Mesothelial cell of epicardium (in vitro differentiated cells): ENCODE data around the gene FOXQ1. TPM values are rescaled to one million over a fixed set of nuclear protein-coding genes. Genes with fewer than 3 reads are reported as not detected.

Experiments
- DNase-seq, 2 experiments: peaks; one replicate each; pipeline ENCODE4 v3.0.0; 2021; ENCODE audit warnings: low spot score in 2 of 2; ENCODE audit not compliant: unreplicated experiment in 2 of 2
- H3K27ac Mint-ChIP-seq: 2 replicates; pipeline ENCODE4 v1.8.0; 2021; ENCODE audit warnings: mixed read lengths
- H3K27me3 Mint-ChIP-seq: 2 replicates; pipeline ENCODE4 v1.8.0; 2021; ENCODE audit warnings: low read depth, mixed read lengths
- H3K36me3 Mint-ChIP-seq: 2 replicates; pipeline ENCODE4 v1.8.0; 2021; ENCODE audit warnings: mixed read lengths
- H3K4me1 Mint-ChIP-seq: 2 replicates; pipeline ENCODE4 v1.8.0; 2021; ENCODE audit warnings: mixed read lengths
- H3K4me3 Mint-ChIP-seq: 2 replicates; pipeline ENCODE4 v1.8.0; 2021; ENCODE audit warnings: mild to moderate bottlenecking, moderate library complexity, mixed read lengths
- H3K9me3 Mint-ChIP-seq: 2 replicates; pipeline ENCODE4 v1.8.0; 2021; ENCODE audit warnings: mixed read lengths
- total RNA-seq: library from RNA; stranded (reverse); gene quantifications from 3 replicates; pipeline ENCODE4 v1.2.1, GENCODE V29; 2021
- TF ChIP-seq, protein P1 (sequence below): fragments of 200-600 bp; sonication (generic); IDR thresholded peaks from one replicate; pipeline ENCODE4 v1.5.0; 2021; ENCODE audit warnings: antibody characterized with exemption; ENCODE audit not compliant: unreplicated experiment

The FOXQ1 gene
- total RNA-seq, 1 donor from 2014 or later, result 0.20 TPM

DNA sequence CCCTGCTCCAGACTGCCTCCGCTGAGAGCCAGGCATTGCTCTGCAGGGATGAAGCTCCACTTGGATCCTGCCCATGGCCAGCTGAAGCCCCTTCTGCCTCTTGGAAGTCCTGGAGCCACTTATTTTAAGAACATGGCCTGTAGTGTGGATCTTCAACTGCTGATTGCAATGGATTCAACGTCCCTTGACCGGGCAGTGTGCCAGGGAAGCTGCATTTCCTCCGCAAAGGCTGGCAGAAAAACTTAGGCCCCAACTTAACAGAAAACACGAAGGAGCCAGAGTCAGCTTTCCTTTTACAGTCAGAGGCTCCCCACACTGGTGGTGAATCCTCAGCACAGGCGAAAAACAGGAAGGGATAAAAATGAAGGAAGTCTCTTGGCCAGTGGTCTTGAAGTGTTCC, 26.3 kb upstream of the FOXQ1 start:
- DNase-seq, result no peak
- H3K9me3 Mint-ChIP-seq, result no peaks in the 10 kb centered on the region
- H3K4me1 Mint-ChIP-seq, result no peaks in the 10 kb centered on the region
- no peak overlapping the region for H3K27ac Mint-ChIP-seq
- H3K36me3 Mint-ChIP-seq, result no peaks in the 10 kb centered on the region
- H3K4me3 Mint-ChIP-seq, result no peak overlapping the region
- H3K27me3 Mint-ChIP-seq, result peaks cover 54% of the 10 kb centered on the region
- TF ChIP-seq, protein P1, sequence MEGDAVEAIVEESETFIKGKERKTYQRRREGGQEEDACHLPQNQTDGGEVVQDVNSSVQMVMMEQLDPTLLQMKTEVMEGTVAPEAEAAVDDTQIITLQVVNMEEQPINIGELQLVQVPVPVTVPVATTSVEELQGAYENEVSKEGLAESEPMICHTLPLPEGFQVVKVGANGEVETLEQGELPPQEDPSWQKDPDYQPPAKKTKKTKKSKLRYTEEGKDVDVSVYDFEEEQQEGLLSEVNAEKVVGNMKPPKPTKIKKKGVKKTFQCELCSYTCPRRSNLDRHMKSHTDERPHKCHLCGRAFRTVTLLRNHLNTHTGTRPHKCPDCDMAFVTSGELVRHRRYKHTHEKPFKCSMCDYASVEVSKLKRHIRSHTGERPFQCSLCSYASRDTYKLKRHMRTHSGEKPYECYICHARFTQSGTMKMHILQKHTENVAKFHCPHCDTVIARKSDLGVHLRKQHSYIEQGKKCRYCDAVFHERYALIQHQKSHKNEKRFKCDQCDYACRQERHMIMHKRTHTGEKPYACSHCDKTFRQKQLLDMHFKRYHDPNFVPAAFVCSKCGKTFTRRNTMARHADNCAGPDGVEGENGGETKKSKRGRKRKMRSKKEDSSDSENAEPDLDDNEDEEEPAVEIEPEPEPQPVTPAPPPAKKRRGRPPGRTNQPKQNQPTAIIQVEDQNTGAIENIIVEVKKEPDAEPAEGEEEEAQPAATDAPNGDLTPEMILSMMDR, result no peak

DNA sequence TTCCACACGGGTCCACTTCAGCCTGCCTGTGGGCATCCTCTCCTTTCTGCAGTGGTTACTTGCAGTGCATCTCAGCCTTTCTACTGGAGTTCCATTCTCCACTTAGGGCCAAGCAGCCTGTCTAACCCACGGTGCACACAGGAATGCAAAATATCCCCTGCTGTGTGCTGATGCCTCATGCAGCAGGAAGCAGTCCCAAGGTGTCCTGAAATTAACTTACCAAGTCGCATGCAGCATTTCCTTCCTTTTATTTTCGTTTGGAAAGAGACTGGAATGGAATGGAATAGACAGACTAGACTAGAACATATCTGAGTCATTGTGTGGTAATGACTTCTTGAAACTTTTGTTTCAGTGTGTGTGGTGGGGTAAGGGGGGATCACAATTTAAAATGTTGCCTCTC, 25.9 kb upstream of the FOXQ1 start:
- DNase-seq, result no peak
- H3K9me3 Mint-ChIP-seq, result no peaks in the 10 kb centered on the region
- no peak overlapping the region for H3K4me3 Mint-ChIP-seq
- TF ChIP-seq, protein P1, result no peak
- peaks cover 54% of the 10 kb centered on the region for H3K27me3 Mint-ChIP-seq
- H3K4me1 Mint-ChIP-seq, result no peaks in the 10 kb centered on the region
- no peak overlapping the region for H3K27ac Mint-ChIP-seq
- no peaks in the 10 kb centered on the region for H3K36me3 Mint-ChIP-seq

DNA sequence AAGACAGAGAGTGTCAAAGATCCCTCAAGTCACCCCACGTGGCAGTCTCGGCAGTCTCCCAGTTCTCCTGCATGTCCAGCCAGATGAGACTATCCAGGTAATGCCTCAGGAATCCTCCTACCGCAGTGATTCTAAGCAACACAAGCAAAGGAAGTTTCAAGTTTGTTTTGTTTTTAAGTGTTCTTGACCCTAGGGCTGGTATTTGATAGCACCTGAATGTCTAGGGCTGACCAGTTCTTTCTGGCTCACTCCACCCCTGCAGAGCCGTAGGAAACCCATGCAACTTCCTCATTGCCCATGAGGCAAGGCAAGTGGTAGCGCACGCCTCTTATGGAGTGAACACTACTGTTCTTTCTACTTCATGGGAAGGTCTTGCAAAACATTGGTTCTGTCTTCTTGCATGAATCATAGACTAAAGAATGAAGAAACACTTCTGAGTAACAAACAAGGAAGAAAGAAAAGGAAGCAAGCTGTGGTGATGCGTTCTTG, 24.8 kb upstream of the FOXQ1 start:
- no peak for DNase-seq
- no peak overlapping the region for H3K27ac Mint-ChIP-seq

DNA sequence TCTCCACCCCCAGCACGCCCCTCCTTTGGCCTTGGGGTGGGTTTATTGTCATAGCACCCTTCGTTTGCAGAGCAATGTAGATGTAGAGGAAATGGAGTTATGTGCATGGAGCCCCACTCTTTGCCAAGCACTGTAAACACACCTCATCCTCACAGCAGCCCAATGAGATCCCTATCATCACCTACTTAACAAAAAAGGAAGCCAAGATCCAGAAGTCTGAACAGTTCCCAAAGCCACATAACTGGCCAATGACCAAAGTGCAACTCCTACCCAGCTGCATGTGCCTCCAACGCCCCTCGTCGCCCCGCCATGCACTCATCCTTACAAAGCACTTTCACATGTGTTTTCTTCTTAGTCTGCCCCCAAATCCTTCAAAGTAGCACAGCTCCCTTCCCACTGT, 21.8 kb upstream of the FOXQ1 start:
- H3K27ac Mint-ChIP-seq, result no peak overlapping the region
- peaks cover 9% of the 10 kb centered on the region for H3K9me3 Mint-ChIP-seq
- H3K36me3 Mint-ChIP-seq, result no peaks in the 10 kb centered on the region
- peaks cover 53% of the 10 kb centered on the region for H3K27me3 Mint-ChIP-seq
- no peak overlapping the region for H3K4me3 Mint-ChIP-seq
- DNase-seq, result no peak
- no peaks in the 10 kb centered on the region for H3K4me1 Mint-ChIP-seq
- TF ChIP-seq, protein P1, result no peak

More for the DNA sequence above, 24.8 kb upstream of the FOXQ1 start:
- H3K36me3 Mint-ChIP-seq, result no peaks in the 10 kb centered on the region
- peaks cover 43% of the 10 kb centered on the region for H3K27me3 Mint-ChIP-seq
- H3K4me3 Mint-ChIP-seq, result no peak overlapping the region
- TF ChIP-seq, protein P1, result no peak
- no peaks in the 10 kb centered on the region for H3K9me3 Mint-ChIP-seq
- H3K4me1 Mint-ChIP-seq, result no peaks in the 10 kb centered on the region

DNA sequence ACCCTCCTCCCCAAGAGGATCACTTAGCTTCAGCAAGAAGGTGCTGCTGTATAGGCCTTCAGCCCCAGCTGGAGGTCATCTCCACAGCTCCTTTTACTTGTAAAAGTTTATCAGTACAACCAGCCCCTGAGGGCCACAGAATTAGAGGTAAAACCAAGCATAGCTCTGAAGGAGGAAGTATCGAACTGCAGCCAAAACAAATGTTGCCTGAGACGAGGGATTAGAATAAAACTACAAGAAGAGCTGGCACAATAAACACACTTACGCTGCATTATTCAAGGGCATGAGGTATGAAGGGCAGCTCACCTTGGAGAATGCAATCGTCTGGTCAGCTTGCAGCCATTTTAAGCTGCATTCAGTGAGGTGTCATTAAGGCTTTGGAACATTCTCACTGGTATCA, 21.1 kb upstream of the FOXQ1 start:
- Mint-ChIP-seq H3K36me3 (no peaks in the 10 kb centered on the region), H3K27ac (no peak overlapping the region), H3K4me3 (no peak overlapping the region), H3K9me3 (peaks cover 9% of the 10 kb centered on the region), H3K27me3 (peaks cover 58% of the 10 kb centered on the region), H3K4me1 (peaks cover 5% of the 10 kb centered on the region)
- TF ChIP-seq, protein P1, result no peak
- DNase-seq, result no peak

DNA sequence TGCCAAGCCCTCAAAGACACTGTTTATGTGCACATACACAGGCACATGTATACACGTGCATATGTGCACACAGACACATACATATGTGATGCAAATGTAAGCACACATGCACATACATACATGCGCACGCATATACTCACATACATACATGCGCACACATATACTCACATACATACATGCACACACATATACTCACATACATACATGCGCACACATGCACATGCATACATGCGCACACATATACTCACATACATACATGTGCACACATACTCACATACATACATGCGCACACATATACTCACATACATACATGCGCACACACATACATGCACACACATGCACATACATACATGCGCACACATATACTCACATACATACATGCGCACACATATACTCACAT, 20.5 kb upstream of the FOXQ1 start:
- Mint-ChIP-seq H3K36me3 (no peaks in the 10 kb centered on the region), H3K27ac (no peak overlapping the region), H3K4me1 (peaks cover 11% of the 10 kb centered on the region), H3K27me3 (peaks cover 58% of the 10 kb centered on the region), H3K4me3 (no peak overlapping the region), H3K9me3 (peaks cover 9% of the 10 kb centered on the region)
- TF ChIP-seq, protein P1, result no peak
- DNase-seq, result no peak
